Stomach (tissue), 4 donors: Measurements from ENCODE around the gene MYT1.

ENCODE experiments used
- POLR2A ChIP-seq, 4 donors: fragments of 450-650 bp; IDR thresholded peaks; one replicate each; pipeline ENCODE4 v1.6.1; 2016; ENCODE audit warnings: antibody characterized with exemption in 4 of 4, control low read depth in 2 of 4, mild to moderate bottlenecking in 1 of 4, moderate library complexity in 1 of 4
- POLR2AphosphoS5 ChIP-seq, 3 donors: sonication (generic); formaldehyde crosslinking; IDR thresholded peaks; one replicate each; pipeline ENCODE4 v1.6.1; 2016; ENCODE audit warnings: antibody characterized with exemption in 3 of 3

GRCh38 chr20:64244281-64244805 is 80.1 kb downstream of the MYT1 start:
- TF ChIP-seq POLR2A (IDR thresholded peaks at IDR 0.05) (no peak), POLR2AphosphoS5 (IDR thresholded peaks at IDR 0.05) (no peak)
